SK-N-SH (cell line): ENCODE data around the gene SLC17A9. TPM values are rescaled to one million over a fixed set of nuclear protein-coding genes. Genes with fewer than 3 reads are reported as not detected.

ENCODE experiments used
- CTCF ChIA-PET: fragments of 300-600, 350-600 bp; formaldehyde crosslinking; extraction: SDS; loops from one replicate; lab custom pipeline; 2021; lab: Yijun Ruan, JAX
- POLR2A ChIA-PET: fragments of 350-600 bp; sonication (Branson Sonifier 250); formaldehyde crosslinking; extraction: SDS; loops from one replicate; lab custom pipeline; 2020; ENCODE audit warnings: antibody characterized with exemption, inconsistent platforms; lab: Yijun Ruan, JAX
- DNase-seq: peaks from one replicate; pipeline ENCODE4 v3.0.0; 2012
- H2AFZ ChIP-seq: fragments of 200-600 bp; sonication (generic); 2 replicates; pipeline ENCODE4 v1.8.1; 2016; ENCODE audit warnings: antibody characterized with exemption, mild to moderate bottlenecking, low read depth
- H3F3A ChIP-seq: fragments of 200-600 bp; sonication (generic); replicated peaks from 2 replicates; pipeline ENCODE3; 2016; ENCODE audit warnings: antibody characterized with exemption, mild to moderate bottlenecking; ENCODE audit not compliant: insufficient read depth
- H3K27ac ChIP-seq, 2 experiments: fragments of 200-500 bp in 1 of 2; fragments of 200-600 bp in 1 of 2; sonication (Bioruptor generic) in 1 of 2; sonication (generic), shearing (Covaris generic) in 1 of 2; 2 replicates each; pipeline versions ENCODE4 v1.5.1 to v1.6.1; 2014 to 2016; ENCODE audit warnings: low read depth in 2 of 2, inconsistent platforms in 1 of 2, low read length in 1 of 2, mild to moderate bottlenecking in 1 of 2, mixed read lengths in 1 of 2
- H3K27me3 ChIP-seq: fragments of 200-600 bp; sonication (generic), shearing (Covaris generic); 2 replicates; pipeline ENCODE4 v1.6.1; 2016; ENCODE audit warnings: mixed run types; ENCODE audit not compliant: insufficient read depth
- H3K36me3 ChIP-seq, 2 experiments: fragments of 200-500 bp in 1 of 2; fragments of 200-600 bp in 1 of 2; sonication (Bioruptor generic) in 1 of 2; sonication (generic) in 1 of 2; replicated peaks in 1 of 2; 2 replicates each; pipeline versions ENCODE3 to v1.5.1; 2014 to 2016; ENCODE audit warnings: low read length in 1 of 2, mild to moderate bottlenecking in 1 of 2; ENCODE audit not compliant: insufficient read depth in 2 of 2, control insufficient read depth in 1 of 2
- H3K4me1 ChIP-seq, 2 experiments: fragments of 200-500 bp in 1 of 2; fragments of 200-600 bp in 1 of 2; sonication (Bioruptor generic) in 1 of 2; sonication (generic), shearing (Covaris generic) in 1 of 2; 2 replicates each; pipeline versions ENCODE4 v1.5.1 to v1.6.1; 2014 to 2016; ENCODE audit warnings: low read depth in 1 of 2, low read length in 1 of 2, mixed run types in 1 of 2; ENCODE audit not compliant: insufficient read depth in 2 of 2, control insufficient read depth in 1 of 2
- H3K4me2 ChIP-seq: fragments of 200-600 bp; sonication (generic), shearing (Covaris generic); 2 replicates; pipeline ENCODE4 v1.6.1; 2017; ENCODE audit warnings: mixed run types
- H3K4me3 ChIP-seq, 2 experiments: fragments of 200-500 bp in 1 of 2; fragments of 200-600 bp in 1 of 2; sonication (Bioruptor generic) in 1 of 2; sonication (generic), shearing (Covaris generic) in 1 of 2; 2 replicates each; pipeline versions ENCODE4 v1.5.1 to v1.8.1; 2014 to 2016; ENCODE audit warnings: low read depth in 2 of 2, inconsistent platforms in 1 of 2, low read length in 1 of 2, mild to moderate bottlenecking in 1 of 2, mixed read lengths in 1 of 2, moderate library complexity in 1 of 2
- H3K79me2 ChIP-seq: fragments of 200-600 bp; sonication (generic); 2 replicates; pipeline ENCODE4 v1.8.1; 2017; ENCODE audit warnings: mild to moderate bottlenecking; ENCODE audit not compliant: insufficient read depth
- H3K9ac ChIP-seq: fragments of 200-600 bp; sonication (generic); 2 replicates; pipeline ENCODE4 v1.6.1; 2017; ENCODE audit warnings: mixed run types
- H3K9me2 ChIP-seq: fragments of 200-600 bp; sonication (generic); 2 replicates; pipeline ENCODE4 v1.6.1; 2017; ENCODE audit warnings: mixed run types
- H3K9me3 ChIP-seq: fragments of 200-600 bp; sonication (generic); 2 replicates; pipeline ENCODE4 v1.6.1; 2017; ENCODE audit warnings: mixed run types, mild to moderate bottlenecking, moderate library complexity
- H4K20me1 ChIP-seq: fragments of 200-600 bp; sonication (generic); 2 replicates; pipeline ENCODE4 v1.6.1; 2017; ENCODE audit warnings: mild to moderate bottlenecking, mixed run types; ENCODE audit not compliant: insufficient read depth
- CHD2 ChIP-seq: fragments of 150-350 bp; IDR thresholded peaks from 2 replicates; pipeline ENCODE4 v1.6.1; 2018; ENCODE audit warnings: low read length; ENCODE audit not compliant: partially characterized antibody
- EP300 ChIP-seq, 2 experiments: IDR thresholded peaks; 2 replicates each; pipeline versions ENCODE4 v1.4.0 to v1.6.1; 2012; ENCODE audit warnings: borderline replicate concordance in 1 of 2, low read depth in 1 of 2, low read length in 1 of 2
- EZH2phosphoT487 ChIP-seq: fragments of 200-600 bp; sonication (generic); IDR thresholded peaks from 2 replicates; pipeline ENCODE4 v1.6.1; 2017; ENCODE audit warnings: low read depth, mixed run types, mild to moderate bottlenecking, antibody characterized with exemption, moderate library complexity, borderline replicate concordance
- FOSL2 ChIP-seq: IDR thresholded peaks from 2 replicates; pipeline ENCODE4 v1.4.0; 2012; ENCODE audit warnings: low read depth, mild to moderate bottlenecking, moderate library complexity, borderline replicate concordance
- MEF2A ChIP-seq: IDR thresholded peaks from 2 replicates; pipeline ENCODE4 v1.4.0; 2012; ENCODE audit warnings: low read depth, borderline replicate concordance
- MXI1 ChIP-seq: IDR thresholded peaks from 2 replicates; pipeline ENCODE4 v1.6.1; 2012; ENCODE audit warnings: mild to moderate bottlenecking, low read depth, low read length, improper control_type of control experiment
- NFIC ChIP-seq: IDR thresholded peaks from 2 replicates; pipeline ENCODE4 v1.4.0; 2012; ENCODE audit warnings: borderline replicate concordance
- RCOR1 ChIP-seq: fragments of 150-350 bp; IDR thresholded peaks from 2 replicates; pipeline ENCODE4 v1.6.1; 2017; ENCODE audit warnings: antibody characterized with exemption, low read length
- RFX5 ChIP-seq: IDR thresholded peaks from 2 replicates; pipeline ENCODE4 v1.6.1; 2012; ENCODE audit warnings: mild to moderate bottlenecking, improper control_type of control experiment, low read length
- RXRA ChIP-seq: IDR thresholded peaks from 2 replicates; pipeline ENCODE4 v1.4.0; 2012; ENCODE audit warnings: low read depth, mild to moderate bottlenecking, borderline replicate concordance
- SIN3A ChIP-seq: IDR thresholded peaks from 2 replicates; pipeline ENCODE4 v1.6.1; 2012; ENCODE audit warnings: low read depth, mild to moderate bottlenecking, low read length, moderate library complexity, borderline replicate concordance
- SMC3 ChIP-seq: IDR thresholded peaks from 2 replicates; pipeline ENCODE4 v1.6.1; 2012; ENCODE audit warnings: low read depth, low read length, improper control_type of control experiment
- TCF12 ChIP-seq: IDR thresholded peaks from 2 replicates; pipeline ENCODE4 v1.4.0; 2012
- YY1 ChIP-seq: IDR thresholded peaks from 2 replicates; pipeline ENCODE4 v1.4.0; 2012; ENCODE audit warnings: low read depth, mild to moderate bottlenecking
- WGBS: methylation state at CpG from one replicate; pipeline ENCODE4 v1.1.6; 2017; ENCODE audit warnings: low lambda C conversion rate; 5-methylcytosine and 5-hydroxymethylcytosine counted together
- polyA plus RNA-seq, 3 experiments: library from polyadenylated mRNA; depleted of rRNA; stranded (reverse); fragments of >200 nt; gene quantifications; 2 replicates each; pipeline ENCODE4 v1.2.3, GENCODE V29; 2012
- TF ChIP-seq, protein P1 (sequence below): IDR thresholded peaks from 2 replicates; pipeline ENCODE4 v1.6.1; 2012; ENCODE audit warnings: mild to moderate bottlenecking, low read depth, low read length, moderate library complexity
- TF ChIP-seq, protein P2 (sequence below): IDR thresholded peaks from 2 replicates; pipeline ENCODE4 v1.4.0; 2012; ENCODE audit warnings: low read depth, borderline replicate concordance
- TF ChIP-seq, protein P3 (sequence below): fragments of 200-600 bp; sonication (generic); IDR thresholded peaks from 2 replicates; pipeline ENCODE4 v1.6.1; 2017; ENCODE audit warnings: antibody characterized with exemption, mild to moderate bottlenecking, moderate library complexity
- TF ChIP-seq, protein P4 (sequence below): fragments of 150-350 bp; IDR thresholded peaks from 2 replicates; pipeline ENCODE4 v1.6.1; 2016; ENCODE audit warnings: mild to moderate bottlenecking, low read depth, low read length

Gene SLC17A9
- polyA plus RNA-seq, 1 of the 3 experiments (the other 2 are of a cell fraction), result not detected

DNA sequence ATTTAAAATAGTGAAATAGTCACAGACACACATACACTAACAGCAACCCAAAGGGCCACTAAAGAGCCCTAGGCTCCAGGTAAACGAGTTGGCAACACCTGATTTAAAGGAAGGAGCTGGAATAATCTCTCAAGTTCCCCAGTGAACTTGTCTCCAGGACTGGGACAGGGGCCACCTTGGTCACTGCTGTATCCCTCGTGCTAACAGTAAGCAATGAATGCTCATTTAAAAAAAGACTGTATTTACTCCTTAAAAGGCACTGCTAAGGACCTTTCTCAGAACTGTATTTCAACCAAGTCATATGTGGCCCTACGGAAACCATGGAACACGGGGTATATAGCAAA, 27.5 kb upstream of the SLC17A9 start:
- Histone ChIP-seq H3K36me3 (peaks cover 0 to 2% of the 10 kb centered on the region in 2 experiments), H3K79me2 (peaks cover 97% of the 10 kb centered on the region), H3K27ac (peak overlapping the region; percentile 86 to 88), H2AFZ (no peak overlapping the region), H3F3A (peaks cover 21% of the 10 kb centered on the region), H3K27me3 (no peaks in the 10 kb centered on the region), H3K4me2 (peak overlapping the region; percentile 85), H4K20me1 (peaks cover 59% of the 10 kb centered on the region), H3K4me3 (peak overlapping the region; percentile 86 to 95), H3K9ac (peak overlapping the region; percentile 97)
- 6% methylated on average over 4 of the region's 4 CpGs for WGBS
- CTCF ChIA-PET, result interaction anchor here (1.0 to 12.2 kb wide), 7 partner anchors 8 to 102 kb away, joined by 3 to 127 read pairs (median 6); partner anchors contain the start of gene GID8
- TF ChIP-seq, protein P1, sequence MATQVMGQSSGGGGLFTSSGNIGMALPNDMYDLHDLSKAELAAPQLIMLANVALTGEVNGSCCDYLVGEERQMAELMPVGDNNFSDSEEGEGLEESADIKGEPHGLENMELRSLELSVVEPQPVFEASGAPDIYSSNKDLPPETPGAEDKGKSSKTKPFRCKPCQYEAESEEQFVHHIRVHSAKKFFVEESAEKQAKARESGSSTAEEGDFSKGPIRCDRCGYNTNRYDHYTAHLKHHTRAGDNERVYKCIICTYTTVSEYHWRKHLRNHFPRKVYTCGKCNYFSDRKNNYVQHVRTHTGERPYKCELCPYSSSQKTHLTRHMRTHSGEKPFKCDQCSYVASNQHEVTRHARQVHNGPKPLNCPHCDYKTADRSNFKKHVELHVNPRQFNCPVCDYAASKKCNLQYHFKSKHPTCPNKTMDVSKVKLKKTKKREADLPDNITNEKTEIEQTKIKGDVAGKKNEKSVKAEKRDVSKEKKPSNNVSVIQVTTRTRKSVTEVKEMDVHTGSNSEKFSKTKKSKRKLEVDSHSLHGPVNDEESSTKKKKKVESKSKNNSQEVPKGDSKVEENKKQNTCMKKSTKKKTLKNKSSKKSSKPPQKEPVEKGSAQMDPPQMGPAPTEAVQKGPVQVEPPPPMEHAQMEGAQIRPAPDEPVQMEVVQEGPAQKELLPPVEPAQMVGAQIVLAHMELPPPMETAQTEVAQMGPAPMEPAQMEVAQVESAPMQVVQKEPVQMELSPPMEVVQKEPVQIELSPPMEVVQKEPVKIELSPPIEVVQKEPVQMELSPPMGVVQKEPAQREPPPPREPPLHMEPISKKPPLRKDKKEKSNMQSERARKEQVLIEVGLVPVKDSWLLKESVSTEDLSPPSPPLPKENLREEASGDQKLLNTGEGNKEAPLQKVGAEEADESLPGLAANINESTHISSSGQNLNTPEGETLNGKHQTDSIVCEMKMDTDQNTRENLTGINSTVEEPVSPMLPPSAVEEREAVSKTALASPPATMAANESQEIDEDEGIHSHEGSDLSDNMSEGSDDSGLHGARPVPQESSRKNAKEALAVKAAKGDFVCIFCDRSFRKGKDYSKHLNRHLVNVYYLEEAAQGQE, result no peak
- TF ChIP-seq EZH2phosphoT487 (no peak), SMC3 (no peak), YY1 (no peak), MEF2A (no peak), RFX5 (no peak), SIN3A (no peak), MXI1 (no peak), FOSL2 (no peak), NFIC (no peak), TCF12 (no peak), RXRA (no peak), EP300 (IDR thresholded peaks at IDR 0.05; ENCODE audit: borderline replicate concordance in 1 of 2, low read depth in 1 of 2, low read length in 1 of 2) (no peak), CHD2 (no peak), RCOR1 (no peak)
- TF ChIP-seq, protein P2, sequence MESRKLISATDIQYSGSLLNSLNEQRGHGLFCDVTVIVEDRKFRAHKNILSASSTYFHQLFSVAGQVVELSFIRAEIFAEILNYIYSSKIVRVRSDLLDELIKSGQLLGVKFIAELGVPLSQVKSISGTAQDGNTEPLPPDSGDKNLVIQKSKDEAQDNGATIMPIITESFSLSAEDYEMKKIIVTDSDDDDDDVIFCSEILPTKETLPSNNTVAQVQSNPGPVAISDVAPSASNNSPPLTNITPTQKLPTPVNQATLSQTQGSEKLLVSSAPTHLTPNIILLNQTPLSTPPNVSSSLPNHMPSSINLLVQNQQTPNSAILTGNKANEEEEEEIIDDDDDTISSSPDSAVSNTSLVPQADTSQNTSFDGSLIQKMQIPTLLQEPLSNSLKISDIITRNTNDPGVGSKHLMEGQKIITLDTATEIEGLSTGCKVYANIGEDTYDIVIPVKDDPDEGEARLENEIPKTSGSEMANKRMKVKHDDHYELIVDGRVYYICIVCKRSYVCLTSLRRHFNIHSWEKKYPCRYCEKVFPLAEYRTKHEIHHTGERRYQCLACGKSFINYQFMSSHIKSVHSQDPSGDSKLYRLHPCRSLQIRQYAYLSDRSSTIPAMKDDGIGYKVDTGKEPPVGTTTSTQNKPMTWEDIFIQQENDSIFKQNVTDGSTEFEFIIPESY, result no peak
- TF ChIP-seq, protein P3, sequence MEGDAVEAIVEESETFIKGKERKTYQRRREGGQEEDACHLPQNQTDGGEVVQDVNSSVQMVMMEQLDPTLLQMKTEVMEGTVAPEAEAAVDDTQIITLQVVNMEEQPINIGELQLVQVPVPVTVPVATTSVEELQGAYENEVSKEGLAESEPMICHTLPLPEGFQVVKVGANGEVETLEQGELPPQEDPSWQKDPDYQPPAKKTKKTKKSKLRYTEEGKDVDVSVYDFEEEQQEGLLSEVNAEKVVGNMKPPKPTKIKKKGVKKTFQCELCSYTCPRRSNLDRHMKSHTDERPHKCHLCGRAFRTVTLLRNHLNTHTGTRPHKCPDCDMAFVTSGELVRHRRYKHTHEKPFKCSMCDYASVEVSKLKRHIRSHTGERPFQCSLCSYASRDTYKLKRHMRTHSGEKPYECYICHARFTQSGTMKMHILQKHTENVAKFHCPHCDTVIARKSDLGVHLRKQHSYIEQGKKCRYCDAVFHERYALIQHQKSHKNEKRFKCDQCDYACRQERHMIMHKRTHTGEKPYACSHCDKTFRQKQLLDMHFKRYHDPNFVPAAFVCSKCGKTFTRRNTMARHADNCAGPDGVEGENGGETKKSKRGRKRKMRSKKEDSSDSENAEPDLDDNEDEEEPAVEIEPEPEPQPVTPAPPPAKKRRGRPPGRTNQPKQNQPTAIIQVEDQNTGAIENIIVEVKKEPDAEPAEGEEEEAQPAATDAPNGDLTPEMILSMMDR, result no peak
- TF ChIP-seq, protein P4, sequence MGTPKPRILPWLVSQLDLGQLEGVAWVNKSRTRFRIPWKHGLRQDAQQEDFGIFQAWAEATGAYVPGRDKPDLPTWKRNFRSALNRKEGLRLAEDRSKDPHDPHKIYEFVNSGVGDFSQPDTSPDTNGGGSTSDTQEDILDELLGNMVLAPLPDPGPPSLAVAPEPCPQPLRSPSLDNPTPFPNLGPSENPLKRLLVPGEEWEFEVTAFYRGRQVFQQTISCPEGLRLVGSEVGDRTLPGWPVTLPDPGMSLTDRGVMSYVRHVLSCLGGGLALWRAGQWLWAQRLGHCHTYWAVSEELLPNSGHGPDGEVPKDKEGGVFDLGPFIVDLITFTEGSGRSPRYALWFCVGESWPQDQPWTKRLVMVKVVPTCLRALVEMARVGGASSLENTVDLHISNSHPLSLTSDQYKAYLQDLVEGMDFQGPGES, result no peak
- TF ChIP-seq, all 33 proteins: peak for 0
- POLR2A ChIA-PET, result interaction anchor here (1.3 kb wide), 1 partner anchor 13 kb away, joined by 3 read pairs; the partner anchor contains the start of gene GID8
- Histone ChIP-seq H3K9me2 (no peaks in the 10 kb centered on the region), H3K4me1 (peaks cover 26 to 40% of the 10 kb centered on the region in 2 experiments; a peak in 3 of 4 replicates), H3K9me3 (no peaks in the 10 kb centered on the region)
- DNase-seq, result no peak
